Measurements from ENCODE around the gene CHAD. TPM values are rescaled to one million over a fixed set of nuclear protein-coding genes. Genes with fewer than 3 reads are reported as not detected.

Gene CHAD
- total RNA-seq, 1 experiment from 2014 or later: 0.57 TPM

- TF ChIP-seq, protein P1, sequence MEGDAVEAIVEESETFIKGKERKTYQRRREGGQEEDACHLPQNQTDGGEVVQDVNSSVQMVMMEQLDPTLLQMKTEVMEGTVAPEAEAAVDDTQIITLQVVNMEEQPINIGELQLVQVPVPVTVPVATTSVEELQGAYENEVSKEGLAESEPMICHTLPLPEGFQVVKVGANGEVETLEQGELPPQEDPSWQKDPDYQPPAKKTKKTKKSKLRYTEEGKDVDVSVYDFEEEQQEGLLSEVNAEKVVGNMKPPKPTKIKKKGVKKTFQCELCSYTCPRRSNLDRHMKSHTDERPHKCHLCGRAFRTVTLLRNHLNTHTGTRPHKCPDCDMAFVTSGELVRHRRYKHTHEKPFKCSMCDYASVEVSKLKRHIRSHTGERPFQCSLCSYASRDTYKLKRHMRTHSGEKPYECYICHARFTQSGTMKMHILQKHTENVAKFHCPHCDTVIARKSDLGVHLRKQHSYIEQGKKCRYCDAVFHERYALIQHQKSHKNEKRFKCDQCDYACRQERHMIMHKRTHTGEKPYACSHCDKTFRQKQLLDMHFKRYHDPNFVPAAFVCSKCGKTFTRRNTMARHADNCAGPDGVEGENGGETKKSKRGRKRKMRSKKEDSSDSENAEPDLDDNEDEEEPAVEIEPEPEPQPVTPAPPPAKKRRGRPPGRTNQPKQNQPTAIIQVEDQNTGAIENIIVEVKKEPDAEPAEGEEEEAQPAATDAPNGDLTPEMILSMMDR (conservative IDR thresholded peaks at IDR 0.05): no peak
- no peaks in the 10 kb centered on the region for H3K4me1 ChIP-seq (ENCODE audit: insufficient read depth, low read length)
- H3K14ac ChIP-seq (ENCODE audit: insufficient read depth, low read length): no peak overlapping the region
- H2BK120ac ChIP-seq (ENCODE audit: low read depth, low read length, poor library complexity, severe bottlenecking): no peak overlapping the region
- H3K4me2 ChIP-seq (ENCODE audit: insufficient read depth, insufficient read length, low read length): no peak overlapping the region
- H3K4ac ChIP-seq (ENCODE audit: low read depth, low read length): no peak overlapping the region
- no peak overlapping the region for H2AK5ac ChIP-seq (ENCODE audit: insufficient read length, low read length)
- H3K23ac ChIP-seq (ENCODE audit: insufficient read length, low read depth, low read length): no peak overlapping the region
- no peak overlapping the region for H4K91ac ChIP-seq (ENCODE audit: insufficient read length, low read depth, low read length)
- H4K5ac ChIP-seq (ENCODE audit: insufficient read length, low read depth, low read length): no peak overlapping the region
- Mint-ChIP-seq H3K4me1 (no peaks in the 10 kb centered on the region), H3K27ac (no peak overlapping the region), H3K9me3 (no peaks in the 10 kb centered on the region), H3K36me3 (ENCODE audit: insufficient read depth in 1 of 3, low read depth in 3 of 3) (no peaks in the 10 kb centered on the region), H3K27me3 (ENCODE audit: low read depth) (no peaks in the 10 kb centered on the region), H3K4me3 (no peak overlapping the region)
- H3T11ph ChIP-seq (ENCODE audit: low read length): no peak overlapping the region
- H3K79me1 ChIP-seq (ENCODE audit: insufficient read depth, low read depth, low read length, poor library complexity, severe bottlenecking): no peaks in the 10 kb centered on the region
- no CpG with 5 or more reads among the region's 4 CpGs for WGBS (ENCODE audit: extremely low coverage, insufficient read length, low lambda C conversion rate)
- no peak overlapping the region for H2BK12ac ChIP-seq (ENCODE audit: insufficient read length, low read depth, low read length)
- no peak overlapping the region for H3K18ac ChIP-seq (ENCODE audit: insufficient read length, low read depth, low read length)
- no peaks in the 10 kb centered on the region for H3K27me3 ChIP-seq (ENCODE audit: insufficient read depth, low read length)
- no peak overlapping the region for H2AFZ ChIP-seq (ENCODE audit: low read length)
- no peak overlapping the region for H3K27ac ChIP-seq (ENCODE audit: insufficient read length, low read depth, low read length)
- H3K9ac ChIP-seq (ENCODE audit: extremely low read depth, insufficient read length, low read length): no peak overlapping the region
- H4K20me1 ChIP-seq (ENCODE audit: control insufficient read depth, insufficient read depth, insufficient read length): no peaks in the 10 kb centered on the region
- no peak overlapping the region for H2BK5ac ChIP-seq (ENCODE audit: insufficient read length, low read length)
- no peak for DNase-seq
- H3K9me3 ChIP-seq (ENCODE audit: control insufficient read depth, low read depth, low read length): no peaks in the 10 kb centered on the region
- H3K79me2 ChIP-seq (ENCODE audit: insufficient read depth, low read length): no peaks in the 10 kb centered on the region
- no peak overlapping the region for H3K56ac ChIP-seq (ENCODE audit: insufficient read length, low read depth, low read length)
- no peak overlapping the region for H4K8ac ChIP-seq (replicated peaks; ENCODE audit: insufficient read length, low read depth, low read length)
- peaks cover 2% of the 10 kb centered on the region for H3K23me2 ChIP-seq (ENCODE audit: insufficient read length, low read depth, low read length, poor library complexity, severe bottlenecking)
- no peak overlapping the region for H2BK15ac ChIP-seq (ENCODE audit: low read depth, low read length)
- no peak overlapping the region for H2BK20ac ChIP-seq (ENCODE audit: low read depth, low read length, poor library complexity, severe bottlenecking)
Observed at GRCh38 chr17:50457621-50458020, 11.1 kb downstream of the CHAD start.

Measured in H9 (cell line).